ENCODE data around the gene RAP1GAP.

Gene RAP1GAP

GRCh38 chr1:21625390-21626190 is 43.6 kb downstream of the RAP1GAP start:
- no peak for DNase-seq (ENCODE audit: low read depth)

GRCh38 chr1:21624571-21625389 is 44.4 kb downstream of the RAP1GAP start:
- DNase-seq (ENCODE audit: low read depth) = no peak

GRCh38 chr1:21623410-21623961 is 45.7 kb downstream of the RAP1GAP start:
- DNase-seq (ENCODE audit: low read depth) = no peak

GRCh38 chr1:21622466-21623315 is 46.5 kb downstream of the RAP1GAP start:
- no peak for DNase-seq (ENCODE audit: low read depth)

GRCh38 chr1:21621761-21622436 is 47.3 kb downstream of the RAP1GAP start:
- no peak for DNase-seq (ENCODE audit: low read depth)

- no peak for DNase-seq (ENCODE audit: low read depth)
Measured at GRCh38 chr1:21621051-21621450, 48.1 kb downstream of the RAP1GAP start.

GRCh38 chr1:21620496-21620895 is 48.7 kb downstream of the RAP1GAP start:
- DNase-seq (ENCODE audit: low read depth) = no peak

- DNase-seq (ENCODE audit: low read depth) = no peak
Measured at GRCh38 chr1:21620011-21620410, 49.1 kb downstream of the RAP1GAP start.

GRCh38 chr1:21619375-21619947 is 49.7 kb downstream of the RAP1GAP start:
- no peak for DNase-seq (ENCODE audit: low read depth)

- no peak for DNase-seq (ENCODE audit: low read depth)
Measured at GRCh38 chr1:21618561-21619374, 50.4 kb downstream of the RAP1GAP start.

- no peak for DNase-seq (ENCODE audit: low read depth)
Measured at GRCh38 chr1:21618059-21618458, 51.1 kb downstream of the RAP1GAP start.

- DNase-seq (ENCODE audit: low read depth) = no peak
Measured at GRCh38 chr1:21617126-21617738, 51.9 kb downstream of the RAP1GAP start.

GRCh38 chr1:21616372-21616771 is 52.8 kb downstream of the RAP1GAP start:
- no peak for DNase-seq (ENCODE audit: low read depth)

GRCh38 chr1:21614419-21615115 is 54.6 kb downstream of the RAP1GAP start:
- DNase-seq (ENCODE audit: low read depth) = no peak

- DNase-seq (ENCODE audit: low read depth) = no peak
Measured at GRCh38 chr1:21613072-21613867, 55.9 kb downstream of the RAP1GAP start.

- DNase-seq (ENCODE audit: low read depth) = no peak
Measured at GRCh38 chr1:21612057-21612456, 57.1 kb downstream of the RAP1GAP start.

- no peak for DNase-seq (ENCODE audit: low read depth)
Measured at GRCh38 chr1:21610989-21611785, 58.0 kb downstream of the RAP1GAP start.

All from stromal cell of bone marrow (primary cell).